Esophagus (tissue), 2 donors: ENCODE data around the gene WASF1. TPM values are rescaled to one million over a fixed set of nuclear protein-coding genes. Genes with fewer than 3 reads are reported as not detected.
A peak's percentile ranks its signal among the peaks of the same experiment; 100 is the strongest.

Source experiments
- H3K27ac ChIP-seq, 2 donors: one replicate each; pipeline ENCODE4 v1.5.1; 2013; ENCODE audit warnings: low read depth in 2 of 2, mild to moderate bottlenecking in 2 of 2, inconsistent platforms in 1 of 2, low read length in 1 of 2, moderate library complexity in 1 of 2
- H3K27me3 ChIP-seq, 2 donors: one replicate each; pipeline ENCODE4 v1.6.1; 2013; ENCODE audit warnings: low read length in 2 of 2, control low read depth in 1 of 2, mild to moderate bottlenecking in 1 of 2; ENCODE audit not compliant: insufficient read depth in 2 of 2, control insufficient read depth in 1 of 2
- H3K36me3 ChIP-seq, 2 donors: one replicate each; pipeline ENCODE4 v1.6.1; 2013; ENCODE audit warnings: low read length in 1 of 2; ENCODE audit not compliant: control insufficient read depth in 2 of 2, insufficient read depth in 2 of 2
- H3K4me1 ChIP-seq, 2 donors: one replicate each; pipeline ENCODE4 v1.6.1; 2013; ENCODE audit warnings: low read length in 1 of 2; ENCODE audit not compliant: control insufficient read depth in 2 of 2, insufficient read depth in 2 of 2
- H3K4me3 ChIP-seq, 2 donors: one replicate each; pipeline ENCODE4 v1.5.1; 2013; ENCODE audit warnings: low read length in 2 of 2, mild to moderate bottlenecking in 2 of 2, low read depth in 1 of 2, moderate library complexity in 1 of 2
- H3K9me3 ChIP-seq, 2 donors: one replicate each; pipeline ENCODE4 v1.6.1; 2013; ENCODE audit warnings: mild to moderate bottlenecking in 2 of 2, low read depth in 1 of 2, low read length in 1 of 2, moderate library complexity in 1 of 2; ENCODE audit not compliant: control insufficient read depth in 2 of 2, insufficient read depth in 1 of 2
- WGBS, 2 donors: extraction: QIAGEN DNeasy Blood & Tissue Kit; methylation state at CpG; one replicate each; pipeline ENCODE4 v1.1.7; 2013; 5-methylcytosine and 5-hydroxymethylcytosine counted together
- polyA plus RNA-seq, 2 donors: library from polyadenylated mRNA; stranded (reverse); fragments of 200-250 nt; gene quantifications; one replicate each; pipeline ENCODE4 v1.2.3, GENCODE V29; 2013
- donor health status: healthy with polysubstance abuse.
- donor health status: Bipolar disorder and iron deficiency.

WASF1 gene
- 1 to 10 TPM; 7.2 to 7.7 TPM for polyA plus RNA-seq

DNA sequence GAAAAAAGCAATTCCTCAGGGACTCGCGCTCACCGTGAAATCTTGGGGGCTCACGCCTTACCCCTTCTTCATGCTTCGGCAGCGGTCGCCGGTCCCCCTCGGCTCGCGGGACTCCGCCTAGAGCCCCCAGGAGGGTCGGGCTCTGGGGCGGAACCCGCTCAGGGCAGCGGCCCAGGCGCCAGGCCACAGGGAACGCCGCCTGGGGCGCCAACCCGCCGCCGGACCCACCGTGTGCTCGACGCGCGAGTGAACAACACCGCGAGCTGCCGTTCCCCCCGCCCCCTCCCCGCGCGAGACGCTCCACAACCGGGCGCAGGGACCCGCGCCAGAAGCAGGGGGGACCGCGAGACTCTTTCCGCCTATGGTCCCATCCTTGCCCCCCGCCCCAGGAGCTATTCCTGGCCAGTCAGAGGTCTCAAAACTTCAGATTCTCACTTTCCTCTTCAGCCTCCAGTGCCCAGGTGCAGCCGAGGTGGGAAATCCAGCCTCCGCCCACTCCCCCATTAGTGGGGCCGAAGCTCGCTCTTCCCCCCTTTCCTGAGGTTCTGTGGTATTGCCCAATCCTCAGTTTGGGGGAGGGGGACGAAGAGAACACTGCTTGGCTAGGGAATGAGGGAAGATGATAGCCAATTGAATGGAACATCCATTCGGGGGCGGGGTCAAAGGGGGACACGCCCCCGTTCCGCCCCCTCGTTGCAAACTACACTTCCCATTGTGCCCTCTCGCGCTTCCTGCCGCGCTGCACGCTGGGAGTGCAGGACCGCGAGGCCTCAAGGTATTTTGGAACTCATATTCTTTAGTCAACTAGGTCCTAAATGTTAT, at the start of gene WASF1:
TSS of gene WASF1 (minus strand) at position 265 of the 822 bp plus-strand sequence. CDS start 52,069 bp downstream, outside the sequence.
- Histone ChIP-seq H3K9me3 (no peaks in the 10 kb centered on the region), H3K36me3 (no peaks in the 10 kb centered on the region), H3K4me3 (peak within 1 kb of the TSS; percentile 93 to 100), H3K27me3 (no peaks in the 10 kb centered on the region), H3K27ac (peak within 1 kb of the TSS; percentile 79 to 93), H3K4me1 (no peaks in the 10 kb centered on the region)
- 0 to 1% methylated on average over 62 of the region's 62 CpGs for WGBS, 2 donors

DNA sequence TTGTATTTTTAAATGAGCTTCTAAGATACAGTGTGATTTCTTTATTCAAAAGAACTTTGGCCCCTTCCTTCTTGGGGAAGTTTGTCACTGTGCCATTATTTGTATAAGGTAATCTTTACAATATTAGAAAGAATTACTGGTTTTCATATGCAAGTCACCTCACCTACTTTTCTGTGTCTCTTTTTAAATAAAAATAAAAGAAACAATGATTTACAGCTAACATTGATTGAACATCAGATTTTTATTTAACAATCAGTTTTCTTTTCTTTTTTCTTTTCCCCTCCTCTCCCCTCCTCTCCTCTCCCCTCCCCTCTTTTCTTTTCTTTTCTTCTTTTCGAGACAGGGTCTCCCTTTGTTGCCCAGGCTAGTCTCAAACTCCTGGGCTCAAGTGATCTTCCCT, 46.8 kb upstream of the WASF1 start:
- Histone ChIP-seq H3K4me3 (no peak overlapping the region), H3K9me3 (no peaks in the 10 kb centered on the region), H3K36me3 (peaks cover 0 to 3% of the 10 kb centered on the region in 2 donors), H3K4me1 (no peaks in the 10 kb centered on the region), H3K27ac (no peak overlapping the region), H3K27me3 (no peaks in the 10 kb centered on the region)
- 82 to 92% methylated on average over 1 of the region's 1 CpG for WGBS, 2 donors

DNA sequence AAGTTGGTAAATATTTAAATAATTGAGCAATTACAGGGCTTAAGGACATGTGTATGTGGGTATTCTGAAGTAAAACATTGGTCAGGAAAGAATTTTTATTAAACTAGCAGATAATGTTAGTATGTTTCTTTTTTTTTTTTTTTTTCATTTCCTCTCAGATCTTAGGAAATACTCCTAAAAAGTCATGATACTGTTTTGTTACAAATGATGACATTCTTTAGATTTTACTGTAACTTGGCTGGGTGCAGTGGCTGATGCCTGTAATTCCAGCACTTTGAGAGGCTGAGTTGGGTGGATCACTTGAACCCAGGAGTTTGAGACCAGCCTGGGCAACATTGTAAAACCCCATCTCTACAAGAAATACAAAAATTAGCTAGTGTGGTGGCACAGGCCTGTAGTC, 42.3 kb upstream of the WASF1 start:
- Histone ChIP-seq H3K4me3 (no peak overlapping the region), H3K4me1 (no peaks in the 10 kb centered on the region), H3K9me3 (no peaks in the 10 kb centered on the region), H3K36me3 (no peaks in the 10 kb centered on the region), H3K27ac (no peak overlapping the region), H3K27me3 (no peaks in the 10 kb centered on the region)

DNA sequence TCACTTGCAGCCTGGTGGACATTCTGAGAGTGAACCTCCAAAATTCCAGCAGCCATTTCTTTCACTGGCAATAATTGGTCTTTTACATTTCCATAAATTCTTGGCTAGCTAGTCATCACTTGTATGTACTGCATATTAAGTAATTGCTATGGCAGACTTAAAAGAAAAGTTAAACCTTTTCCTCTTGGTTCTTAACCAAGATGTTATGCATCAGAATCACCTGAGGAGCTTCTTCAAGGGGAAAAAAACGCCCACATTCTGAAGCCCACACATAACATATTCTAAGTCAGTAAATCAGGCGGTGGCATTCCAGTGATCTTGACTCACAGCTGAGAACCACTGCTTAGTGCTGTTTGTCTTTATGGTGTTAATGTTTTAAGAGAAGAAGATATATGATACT, 37.8 kb upstream of the WASF1 start:
- no peak overlapping the region for H3K27ac ChIP-seq
- no peaks in the 10 kb centered on the region for H3K4me1 ChIP-seq
- no peak overlapping the region for H3K4me3 ChIP-seq
- 80 to 83% methylated on average over 2 of the region's 2 CpGs for WGBS, 2 donors
- H3K36me3 ChIP-seq = peaks cover 7 to 9% of the 10 kb centered on the region in 2 donors
- H3K9me3 ChIP-seq = no peaks in the 10 kb centered on the region
- H3K27me3 ChIP-seq = no peaks in the 10 kb centered on the region

DNA sequence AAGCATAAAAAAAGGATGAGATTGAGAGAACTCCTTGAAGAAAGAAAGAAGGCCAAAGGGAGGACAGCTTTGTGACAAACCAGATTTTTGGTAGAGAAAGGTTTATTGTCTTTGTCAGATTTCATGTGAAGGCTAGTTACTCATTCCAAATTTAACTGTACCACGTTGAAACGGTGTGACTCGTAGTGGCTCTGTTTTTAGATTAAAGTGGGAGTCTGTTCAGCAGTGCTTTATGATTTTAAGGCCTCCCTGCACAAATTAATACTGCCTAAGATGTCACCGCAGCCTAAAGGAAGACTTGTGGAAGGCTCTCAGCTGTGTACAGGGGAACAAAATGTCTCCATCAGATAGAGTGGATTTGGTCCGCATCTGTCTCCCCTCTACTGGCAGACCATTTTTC, 36.7 kb upstream of the WASF1 start:
- Histone ChIP-seq H3K4me3 (no peak overlapping the region), H3K4me1 (no peaks in the 10 kb centered on the region), H3K36me3 (peaks cover 7 to 12% of the 10 kb centered on the region in 2 donors), H3K9me3 (no peaks in the 10 kb centered on the region), H3K27me3 (no peaks in the 10 kb centered on the region), H3K27ac (no peak overlapping the region)
- 88% methylated on average over 5 of the region's 5 CpGs for WGBS, 2 donors

DNA sequence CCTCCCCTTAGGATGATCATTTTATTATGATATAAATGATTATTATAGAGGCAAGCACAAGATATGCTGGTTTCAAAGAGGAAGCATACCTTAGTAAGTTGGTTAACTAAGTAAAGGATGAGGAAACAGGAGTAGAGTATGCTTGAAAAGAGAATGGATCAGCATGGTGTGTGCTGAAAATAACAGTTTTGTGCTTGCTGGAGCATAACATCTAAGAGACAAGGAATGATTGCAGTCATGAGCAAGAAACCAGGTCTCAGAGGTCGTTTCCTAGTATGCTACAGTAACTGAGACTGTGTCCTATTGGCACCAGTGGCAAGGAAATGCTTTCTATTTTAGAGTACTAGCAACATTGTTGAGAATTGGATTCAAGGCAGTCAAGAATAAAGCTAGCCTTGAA, 34.9 kb upstream of the WASF1 start:
- Histone ChIP-seq H3K36me3 (peaks cover 7 to 12% of the 10 kb centered on the region in 2 donors), H3K4me3 (no peak overlapping the region), H3K4me1 (no peaks in the 10 kb centered on the region), H3K9me3 (no peaks in the 10 kb centered on the region), H3K27me3 (no peaks in the 10 kb centered on the region), H3K27ac (no peak overlapping the region)
- 61 to 64% methylated on average over 1 of the region's 1 CpG for WGBS, 2 donors

DNA sequence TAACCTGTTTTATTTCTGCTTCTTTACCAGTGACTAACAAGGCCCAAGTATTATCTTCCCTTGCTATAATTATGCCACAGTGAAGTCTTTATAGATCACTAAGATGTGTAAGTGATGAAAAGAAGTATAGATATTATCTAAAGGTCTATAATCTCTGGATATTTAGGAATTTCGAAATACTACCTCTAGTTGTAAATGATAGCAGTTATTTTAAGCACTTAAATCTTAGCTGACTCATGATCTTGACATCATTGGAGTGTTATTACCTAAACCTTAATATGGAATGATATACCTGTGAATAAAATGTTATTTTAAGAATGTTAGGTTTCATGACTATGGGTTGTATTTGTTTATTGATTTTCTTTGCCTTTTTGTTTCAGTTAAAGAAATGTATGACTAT, 32.3 kb upstream of the WASF1 start:
- WGBS, 2 donors = 95% methylated on average over 1 of the region's 1 CpG
- H3K36me3 ChIP-seq = peaks cover 7 to 12% of the 10 kb centered on the region in 2 donors

DNA sequence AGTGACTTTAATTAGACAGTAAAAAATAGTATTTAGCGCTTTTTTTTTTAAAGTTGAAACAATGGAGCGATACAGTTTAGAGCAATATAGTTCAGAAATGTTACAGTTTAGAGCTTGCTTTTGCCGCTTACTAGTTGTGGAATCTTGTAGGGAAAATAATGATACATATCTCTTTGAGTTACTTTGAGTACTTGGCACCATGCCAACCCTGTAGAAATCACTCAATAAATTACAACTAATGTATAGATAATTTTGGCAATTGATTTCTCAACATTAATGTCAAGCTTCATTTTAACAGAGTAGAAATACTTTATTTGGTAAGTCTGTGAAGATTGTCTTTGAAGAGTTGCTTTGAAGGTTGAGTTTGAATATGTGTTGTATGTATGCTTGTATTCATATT, 28.2 kb upstream of the WASF1 start:
- Histone ChIP-seq H3K36me3 (peaks cover 0 to 4% of the 10 kb centered on the region in 2 donors), H3K4me1 (no peaks in the 10 kb centered on the region), H3K27me3 (no peaks in the 10 kb centered on the region), H3K4me3 (no peak overlapping the region), H3K27ac (no peak overlapping the region), H3K9me3 (no peaks in the 10 kb centered on the region)
- 97 to 99% methylated on average over 3 of the region's 3 CpGs for WGBS, 2 donors

More for the DNA sequence above, 32.3 kb upstream of the WASF1 start:
- Histone ChIP-seq H3K27ac (no peak overlapping the region), H3K9me3 (no peaks in the 10 kb centered on the region), H3K4me3 (no peak overlapping the region), H3K27me3 (no peaks in the 10 kb centered on the region), H3K4me1 (no peaks in the 10 kb centered on the region)

DNA sequence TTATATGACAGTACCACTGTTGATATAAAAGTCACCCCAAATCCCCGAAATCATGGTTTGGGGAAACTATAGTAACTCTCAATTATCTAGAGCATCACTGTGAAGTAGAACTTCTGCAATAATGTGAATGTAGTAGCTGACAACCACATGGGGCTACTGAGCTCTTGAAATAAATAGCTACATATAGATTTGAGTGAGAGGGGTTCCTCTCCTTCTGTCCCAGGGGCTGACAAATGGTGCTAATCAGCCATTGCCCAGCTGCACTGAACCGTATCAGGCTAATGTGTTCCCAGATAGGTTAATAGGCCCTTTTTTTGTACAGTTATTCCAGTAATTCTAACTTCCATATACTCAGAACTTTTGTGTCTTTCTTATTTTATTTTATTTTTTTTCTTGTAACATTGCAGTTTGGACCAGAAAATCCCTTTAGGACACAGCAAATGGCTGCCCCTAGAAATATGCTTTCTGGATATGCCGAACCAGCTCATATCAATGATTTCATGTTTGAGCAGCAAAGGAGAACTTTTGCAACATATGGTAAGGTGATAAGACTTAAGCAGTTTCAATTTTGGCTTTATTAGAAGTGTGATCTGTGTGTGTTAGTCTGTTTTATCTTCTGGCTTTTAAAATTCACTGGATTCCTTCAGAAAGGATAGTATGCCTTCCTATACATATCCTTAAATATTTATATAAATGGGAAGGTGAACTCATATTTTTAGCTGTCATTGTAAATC, 21.8 kb upstream of the WASF1 start:
- Histone ChIP-seq H3K4me3 (no peak overlapping the region), H3K4me1 (no peaks in the 10 kb centered on the region), H3K9me3 (no peaks in the 10 kb centered on the region), H3K36me3 (no peaks in the 10 kb centered on the region), H3K27me3 (no peaks in the 10 kb centered on the region), H3K27ac (no peak overlapping the region)
- 85 to 95% methylated on average over 3 of the region's 3 CpGs for WGBS, 2 donors
